Trophoblast cell (in vitro differentiated cells and primary cell): ENCODE measurements around the gene COL5A2.

Experiments
- DNase-seq, 2 donors: peaks; one replicate each; pipeline ENCODE4 v3.0.0-alpha.2; 2016
- H2AFZ ChIP-seq: 2 replicates; pipeline ENCODE4 v1.6.1; 2013; ENCODE audit warnings: low read length, moderate library complexity, mild to moderate bottlenecking; ENCODE audit not compliant: insufficient read depth, poor library complexity
- H2AK5ac ChIP-seq: 2 replicates; pipeline ENCODE4 v1.6.1; 2013; ENCODE audit warnings: mild to moderate bottlenecking, low read length
- H2BK120ac ChIP-seq: 2 replicates; pipeline ENCODE4 v1.6.1; 2013; ENCODE audit warnings: low read length, mild to moderate bottlenecking, moderate library complexity; ENCODE audit not compliant: insufficient read depth, poor library complexity
- H2BK12ac ChIP-seq: 2 replicates; pipeline ENCODE4 v1.6.1; 2013; ENCODE audit warnings: mild to moderate bottlenecking, low read length, moderate library complexity
- H2BK5ac ChIP-seq: 2 replicates; pipeline ENCODE4 v1.6.1; 2013; ENCODE audit warnings: low read length, low read depth, moderate library complexity, mild to moderate bottlenecking; ENCODE audit not compliant: poor library complexity
- H3K14ac ChIP-seq: 2 replicates; pipeline ENCODE4 v1.6.1; 2013; ENCODE audit warnings: mild to moderate bottlenecking, low read length
- H3K18ac ChIP-seq: 2 replicates; pipeline ENCODE4 v1.6.1; 2013; ENCODE audit warnings: mild to moderate bottlenecking, low read length
- H3K23ac ChIP-seq: 2 replicates; pipeline ENCODE4 v1.6.1; 2013; ENCODE audit warnings: low read length
- H3K27ac ChIP-seq: 2 replicates; pipeline ENCODE4 v1.5.1; 2013; ENCODE audit warnings: low read depth, mild to moderate bottlenecking, inconsistent platforms, low read length, moderate library complexity
- H3K27me3 ChIP-seq: 2 replicates; pipeline ENCODE4 v1.6.1; 2013; ENCODE audit warnings: inconsistent platforms, mild to moderate bottlenecking, low read length, moderate library complexity; ENCODE audit not compliant: insufficient read depth
- H3K36me3 ChIP-seq, 2 experiments: 1 replicate in 1 of 2; 2 replicates in 1 of 2; pipeline ENCODE4 v1.6.1; 2013; ENCODE audit warnings: low read length in 2 of 2, mild to moderate bottlenecking in 2 of 2, moderate library complexity in 1 of 2; ENCODE audit not compliant: insufficient read depth in 2 of 2, control insufficient read depth in 1 of 2
- H3K4ac ChIP-seq: 2 replicates; pipeline ENCODE4 v1.6.1; 2013; ENCODE audit warnings: low read depth, mild to moderate bottlenecking, low read length, moderate library complexity
- H3K4me1 ChIP-seq, 2 experiments: 1 replicate in 1 of 2; 2 replicates in 1 of 2; pipeline ENCODE4 v1.6.1; 2013; ENCODE audit warnings: low read length in 2 of 2, mild to moderate bottlenecking in 2 of 2, moderate library complexity in 1 of 2; ENCODE audit not compliant: insufficient read depth in 2 of 2, control insufficient read depth in 1 of 2
- H3K4me2 ChIP-seq: 2 replicates; pipeline ENCODE4 v1.6.1; 2013; ENCODE audit warnings: inconsistent platforms, mild to moderate bottlenecking, low read length, moderate library complexity
- H3K4me3 ChIP-seq: 2 replicates; pipeline ENCODE4 v1.5.1; 2013; ENCODE audit warnings: mild to moderate bottlenecking, low read depth, low read length, inconsistent platforms
- H3K79me1 ChIP-seq: one replicate; pipeline ENCODE4 v1.6.1; 2013; ENCODE audit warnings: low read length
- H3K79me2 ChIP-seq: 2 replicates; pipeline ENCODE4 v1.6.1; 2013; ENCODE audit warnings: low read length, mild to moderate bottlenecking; ENCODE audit not compliant: control insufficient read depth, insufficient read depth, poor library complexity
- H3K9ac ChIP-seq: 2 replicates; pipeline ENCODE4 v1.6.1; 2013; ENCODE audit warnings: mild to moderate bottlenecking, low read length
- H3K9me3 ChIP-seq: 2 replicates; pipeline ENCODE4 v1.6.1; 2013; ENCODE audit warnings: low read depth, mild to moderate bottlenecking, control low read depth, inconsistent platforms, low read length; ENCODE audit not compliant: insufficient read depth
- H4K12ac ChIP-seq: 2 replicates; pipeline ENCODE4 v1.6.1; 2013; ENCODE audit warnings: low read depth, mild to moderate bottlenecking, low read length, moderate library complexity
- H4K8ac ChIP-seq: 2 replicates; pipeline ENCODE4 v1.6.1; 2013; ENCODE audit warnings: low read depth, mild to moderate bottlenecking, low read length, moderate library complexity
- H4K91ac ChIP-seq: one replicate; pipeline ENCODE4 v1.6.1; 2013; ENCODE audit warnings: low read depth, mild to moderate bottlenecking, low read length, moderate library complexity
- whole genome bisulfite sequencing: extraction: QIAGEN DNeasy Blood & Tissue Kit; methylation state at CpG from one replicate; pipeline ENCODE4 v1.1.7; 2013; ENCODE audit warnings: missing lambda C conversion rate; ENCODE audit not compliant: insufficient read length, insufficient coverage; ENCODE audit errors: extremely low coverage; 5-methylcytosine and 5-hydroxymethylcytosine counted together

The COL5A2 gene

GRCh38 chr2:189010536-189010935 is 169.0 kb downstream of the COL5A2 start:
- Histone ChIP-seq H3K27ac (no peak overlapping the region), H3K79me2 (no peaks in the 10 kb centered on the region), H4K12ac (no peak overlapping the region), H2AK5ac (no peak overlapping the region), H3K4ac (no peak overlapping the region), H3K4me1 (no peaks in the 10 kb centered on the region), H2BK5ac (no peak overlapping the region), H2AFZ (no peak overlapping the region), H3K79me1 (no peaks in the 10 kb centered on the region), H4K91ac (no peak overlapping the region), H3K4me2 (no peak overlapping the region), H3K14ac (no peak overlapping the region), H3K9ac (no peak overlapping the region), H3K18ac (no peak overlapping the region), H3K4me3 (no peak overlapping the region), H2BK120ac (no peak overlapping the region), H2BK12ac (no peak overlapping the region), H3K27me3 (no peaks in the 10 kb centered on the region), H4K8ac (no peak overlapping the region), H3K36me3 (peaks cover 18 to 30% of the 10 kb centered on the region in 2 experiments), H3K23ac (no peak overlapping the region), H3K9me3 (no peaks in the 10 kb centered on the region)
- DNase-seq = no peak
- no CpG with 5 or more reads among the region's 6 CpGs for WGBS

- DNase-seq = no peak
- Histone ChIP-seq H4K8ac (no peak overlapping the region), H3K9ac (no peak overlapping the region), H3K9me3 (no peaks in the 10 kb centered on the region), H2BK5ac (no peak overlapping the region), H3K23ac (no peak overlapping the region), H3K36me3 (peaks cover 26 to 38% of the 10 kb centered on the region in 2 experiments), H3K4me1 (no peaks in the 10 kb centered on the region), H2AK5ac (no peak overlapping the region), H4K12ac (no peak overlapping the region), H3K18ac (no peak overlapping the region), H3K27me3 (no peaks in the 10 kb centered on the region), H2AFZ (no peak overlapping the region), H2BK12ac (no peak overlapping the region), H2BK120ac (no peak overlapping the region), H3K4me3 (no peak overlapping the region), H3K4ac (no peak overlapping the region), H3K27ac (no peak overlapping the region), H3K14ac (no peak overlapping the region), H3K4me2 (no peak overlapping the region), H3K79me2 (no peaks in the 10 kb centered on the region), H4K91ac (no peak overlapping the region), H3K79me1 (no peaks in the 10 kb centered on the region)
- WGBS = no CpG with 5 or more reads among the region's 9 CpGs
These were observed 170.9 kb downstream of the COL5A2 start for GRCh38 chr2:189008555-189009262.

DNA sequence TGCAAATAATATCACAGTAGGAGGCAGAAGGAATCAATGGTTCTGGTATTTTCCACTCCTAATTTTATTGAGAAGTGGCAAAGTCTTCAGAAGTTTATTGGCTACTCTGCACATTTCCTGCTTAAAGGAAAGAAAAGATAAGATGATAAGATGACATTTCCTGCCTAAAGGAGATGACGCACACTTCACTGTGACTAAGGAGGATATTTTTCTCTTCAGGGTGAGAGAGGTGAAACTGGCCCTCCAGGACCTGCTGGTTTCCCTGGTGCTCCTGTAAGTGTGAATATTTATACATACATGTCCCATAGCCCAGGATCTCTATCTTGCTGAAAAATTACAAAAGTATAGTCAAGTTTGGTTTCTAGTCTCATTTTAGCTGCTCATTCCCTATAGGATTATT is 177.5 kb downstream of the COL5A2 start:
- H2AFZ ChIP-seq = no peak overlapping the region
- no peak overlapping the region for H2AK5ac ChIP-seq
- no peak overlapping the region for H3K4me3 ChIP-seq
- no CpG with 5 or more reads among the region's 1 CpG for WGBS
- H4K8ac ChIP-seq = no peak overlapping the region
- no peaks in the 10 kb centered on the region for H3K9me3 ChIP-seq
- no peak overlapping the region for H2BK12ac ChIP-seq
- H3K79me1 ChIP-seq = no peaks in the 10 kb centered on the region
- no peak overlapping the region for H3K4me2 ChIP-seq
- H3K4me1 ChIP-seq = peaks cover 2% of the 10 kb centered on the region in 2 experiments
- H4K12ac ChIP-seq = no peak overlapping the region
- H3K36me3 ChIP-seq = peaks cover 25 to 41% of the 10 kb centered on the region in 2 experiments
- H2BK120ac ChIP-seq = no peak overlapping the region
- H3K4ac ChIP-seq = no peak overlapping the region
- no peak overlapping the region for H3K14ac ChIP-seq
- no peak overlapping the region for H3K18ac ChIP-seq
- H3K79me2 ChIP-seq = no peaks in the 10 kb centered on the region
- peak; percentile 58 to 81 for DNase-seq
- no peaks in the 10 kb centered on the region for H3K27me3 ChIP-seq
- no peak overlapping the region for H3K27ac ChIP-seq
- no peak overlapping the region for H3K9ac ChIP-seq
- H3K23ac ChIP-seq = no peak overlapping the region
- no peak overlapping the region for H4K91ac ChIP-seq
- H2BK5ac ChIP-seq = no peak overlapping the region

DNA sequence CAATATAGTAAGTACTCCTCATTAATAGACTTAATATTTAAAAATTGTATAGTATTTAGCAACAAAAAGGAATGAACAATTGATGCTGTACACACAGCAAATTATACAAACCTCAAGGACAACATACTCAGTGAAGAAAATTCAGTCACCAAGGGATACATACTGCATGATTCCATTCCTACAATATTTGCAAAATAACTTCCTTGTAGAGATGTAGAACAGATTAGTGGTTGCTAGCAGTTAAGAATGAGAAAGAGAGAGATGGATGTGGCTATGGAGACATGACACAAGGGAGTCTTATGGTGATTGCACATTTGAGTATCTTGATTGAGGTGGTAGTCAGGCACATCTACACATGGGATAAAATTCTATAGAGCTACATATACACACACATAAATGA is 179.3 kb downstream of the COL5A2 start:
- Histone ChIP-seq H2BK5ac (no peak overlapping the region), H3K9ac (no peak overlapping the region), H3K18ac (no peak overlapping the region), H3K4me3 (no peak overlapping the region), H3K27ac (no peak overlapping the region), H3K4ac (no peak overlapping the region), H3K79me1 (no peaks in the 10 kb centered on the region), H4K8ac (no peak overlapping the region), H2AFZ (no peak overlapping the region), H3K36me3 (peaks cover 28 to 46% of the 10 kb centered on the region in 2 experiments), H3K14ac (no peak overlapping the region), H3K9me3 (no peaks in the 10 kb centered on the region), H2BK12ac (no peak overlapping the region), H2AK5ac (no peak overlapping the region), H3K79me2 (no peaks in the 10 kb centered on the region), H4K91ac (no peak overlapping the region), H3K27me3 (no peaks in the 10 kb centered on the region), H3K23ac (no peak overlapping the region), H3K4me1 (peaks cover 2% of the 10 kb centered on the region in 2 experiments), H4K12ac (no peak overlapping the region), H2BK120ac (no peak overlapping the region), H3K4me2 (no peak overlapping the region)
- DNase-seq = peak in 1 of 2 donors; percentile 72
